T47D (cell line): ENCODE measurements around the gene DARS1.

Source experiments
- DNase-seq, 2 experiments: peaks; one replicate each; pipeline versions ENCODE4 v3.0.0 to v3.0.0-alpha.2; 2011 to 2012; ENCODE audit warnings: low read depth in 1 of 2, low spot score in 1 of 2
- JUND ChIP-seq: IDR thresholded peaks from 2 replicates; pipeline ENCODE4 v1.6.1; 2012; ENCODE audit warnings: low read depth
- in situ Hi-C: cut with HindIII; loops from 2 replicates; pipeline ENCODE4 v1.10.0; 2016; ENCODE audit warnings: low sequenced_read_pairs, low pct_unique_long_range_greater_than_20kb

Gene DARS1

DNA sequence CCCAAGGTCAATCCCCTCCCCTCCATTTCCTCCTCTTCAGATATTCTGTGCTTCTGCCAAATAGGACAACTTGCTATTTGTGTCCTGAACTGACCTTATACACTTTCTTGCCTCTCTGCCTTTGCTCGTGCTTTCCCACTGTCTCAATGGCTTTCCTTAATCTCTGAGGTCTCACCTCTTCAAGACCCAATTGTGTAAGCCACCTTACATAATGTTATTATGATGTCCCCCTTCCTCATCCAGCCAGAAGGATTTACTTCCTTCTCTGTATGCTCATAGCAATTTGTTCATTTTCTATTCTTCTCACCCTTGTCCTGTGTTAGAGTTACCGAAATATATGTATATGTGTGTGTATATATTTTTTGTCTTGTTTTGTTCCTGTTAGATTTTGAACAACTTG is 26.9 kb upstream of the DARS1 start:
- TF ChIP-seq JUND = no peak
- in situ Hi-C loops = no loop called here
- no peak for DNase-seq

- no peak for TF ChIP-seq JUND
- no peak for DNase-seq
- in situ Hi-C loops = no loop called here
These were observed 24.7 kb upstream of the DARS1 start for GRCh38 chr2:136010126-136010525.

- DNase-seq = no peak
- no peak for TF ChIP-seq JUND
- in situ Hi-C loops = no loop called here
These were observed 22.9 kb upstream of the DARS1 start for GRCh38 chr2:136008205-136008865.

DNA sequence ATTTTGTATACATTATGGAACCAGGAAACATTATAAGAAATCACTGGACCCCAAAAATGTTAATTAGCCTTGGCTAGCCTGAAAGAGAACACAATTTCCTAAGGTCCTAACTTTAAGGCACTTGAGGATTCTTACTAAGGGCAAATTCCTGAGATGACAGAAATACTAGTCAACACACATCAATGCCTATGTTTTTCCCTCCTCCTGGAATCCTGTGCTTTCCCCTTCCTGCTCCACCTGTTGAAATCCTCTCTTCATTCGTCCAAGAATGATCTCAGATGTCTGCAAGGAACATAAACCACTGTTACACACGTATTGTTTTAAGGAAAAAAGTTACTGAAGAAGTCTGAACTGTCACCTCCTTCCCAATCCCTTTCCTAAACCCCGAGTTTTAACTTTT is 21.2 kb upstream of the DARS1 start:
- in situ Hi-C loops = no loop called here
- no peak for TF ChIP-seq JUND
- no peak for DNase-seq

DNA sequence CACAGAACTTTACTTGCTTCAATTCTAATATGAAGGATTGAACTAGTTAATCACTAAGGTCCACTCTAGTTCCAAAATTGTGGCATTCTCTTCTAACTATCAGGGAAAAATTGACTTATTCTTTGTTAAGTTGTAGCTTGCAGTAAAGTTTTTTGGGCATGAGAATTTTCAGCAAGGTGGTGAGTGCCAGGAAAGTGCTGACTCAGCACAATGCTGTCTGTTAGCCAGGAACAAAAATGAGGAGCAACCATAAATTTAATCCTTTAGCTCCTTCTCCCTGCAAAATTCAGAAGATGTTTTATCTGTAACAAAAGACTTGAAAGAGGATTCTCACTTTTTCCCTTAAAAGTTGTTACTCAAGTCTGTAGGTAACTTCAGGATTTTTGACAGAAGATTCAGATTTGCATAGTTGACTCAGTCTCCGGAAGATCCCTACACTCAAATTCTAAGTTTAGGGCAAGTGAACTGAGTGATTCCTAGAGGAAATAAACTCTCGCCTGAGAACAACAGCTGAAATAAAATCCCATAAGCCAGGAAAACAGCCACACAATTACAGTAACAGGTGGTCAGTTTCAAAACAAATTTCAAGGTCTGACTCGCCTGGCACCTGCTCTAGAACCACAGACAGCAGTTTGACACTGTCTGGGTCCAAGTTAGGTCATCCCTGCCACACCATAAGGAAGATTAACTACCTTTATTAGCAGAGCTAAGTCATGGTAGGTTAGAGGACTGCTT is 20.2 kb upstream of the DARS1 start:
- TF ChIP-seq JUND = no peak
- in situ Hi-C loops = no loop called here
- DNase-seq = no peak

DNA sequence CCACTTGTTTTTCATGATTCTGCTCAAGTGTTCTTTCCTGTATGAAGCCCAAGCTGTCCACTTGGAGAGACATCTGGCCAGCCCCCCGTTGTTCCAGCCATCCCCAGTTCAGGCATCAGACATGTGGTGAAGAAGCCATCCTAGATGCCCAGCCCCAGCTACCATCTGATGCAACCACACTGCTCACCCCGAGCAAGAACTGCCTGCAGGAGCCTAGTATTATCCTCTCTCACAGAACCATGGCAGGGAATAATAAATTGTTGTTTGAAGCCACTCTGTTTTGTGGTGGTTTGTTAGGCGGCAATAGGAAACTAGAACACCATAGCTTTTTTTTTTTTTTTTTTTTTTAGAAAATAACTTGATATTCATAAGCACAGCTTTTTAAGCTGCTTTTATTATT is 19.5 kb upstream of the DARS1 start:
- in situ Hi-C loops = no loop called here
- TF ChIP-seq JUND = no peak
- no peak for DNase-seq

DNA sequence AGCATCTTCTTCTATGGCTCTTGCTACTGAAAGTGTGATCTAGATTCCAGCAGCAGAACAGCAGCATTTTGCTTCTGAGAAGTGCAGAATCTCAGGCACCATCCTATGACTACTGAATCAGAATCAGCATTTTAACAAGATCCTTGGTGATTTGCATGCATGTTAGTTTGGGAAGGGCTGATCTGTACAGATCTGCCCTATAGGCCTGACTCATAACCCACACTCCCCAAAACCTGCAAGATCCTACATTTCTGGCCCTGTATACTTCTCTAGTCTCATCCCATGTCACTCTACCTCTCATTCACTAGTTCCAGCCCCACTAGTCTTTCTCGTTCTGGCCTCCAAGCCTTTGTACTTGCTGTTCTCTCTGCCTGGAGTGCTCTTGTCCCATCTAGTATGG is 15.7 kb upstream of the DARS1 start:
- in situ Hi-C loops = no loop called here
- no peak for TF ChIP-seq JUND
- DNase-seq = no peak

DNA sequence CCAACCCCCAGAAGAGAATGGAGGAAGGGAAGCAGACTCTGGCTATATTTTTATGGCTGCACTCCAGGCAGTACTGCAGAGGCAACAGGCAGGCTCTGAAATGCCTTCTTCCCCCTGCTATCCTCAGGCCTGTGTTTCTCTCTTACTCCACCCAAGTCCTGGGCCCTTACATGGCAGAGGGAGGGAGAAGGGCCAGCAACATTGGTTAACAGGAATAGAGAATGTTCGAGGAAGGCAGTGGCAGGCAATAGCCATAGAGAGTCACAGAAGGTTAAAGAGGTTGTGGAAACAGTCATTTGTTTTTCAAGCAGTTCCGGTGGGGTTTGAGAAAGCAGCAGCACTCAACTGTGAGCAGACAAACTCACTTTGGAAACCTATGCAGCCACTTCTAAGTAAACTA is 15.1 kb upstream of the DARS1 start:
- no peak for TF ChIP-seq JUND
- no peak for DNase-seq
- in situ Hi-C loops = no loop called here

DNA sequence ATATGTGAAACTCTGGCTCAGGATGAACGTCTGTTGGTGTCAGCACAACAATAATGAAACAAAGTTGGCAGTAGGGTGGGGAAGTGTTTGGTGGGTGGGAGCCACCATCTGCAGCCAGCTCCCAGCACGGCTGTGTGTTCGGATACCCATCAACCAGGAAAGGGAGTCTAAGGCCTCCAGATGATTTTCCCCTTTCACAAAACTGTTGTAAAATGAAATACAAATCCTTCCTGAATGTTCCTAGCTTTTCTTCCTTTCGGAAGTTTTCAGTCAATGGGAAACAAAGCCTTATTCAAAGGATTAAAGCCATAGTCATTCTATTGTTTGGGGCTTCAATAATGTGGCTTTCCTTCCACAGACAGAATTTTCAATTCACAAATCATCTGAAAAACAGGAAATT is 14.5 kb upstream of the DARS1 start:
- no peak for TF ChIP-seq JUND
- no peak for DNase-seq
- in situ Hi-C loops = no loop called here

- in situ Hi-C loops = no loop called here
- no peak for TF ChIP-seq JUND
- no peak for DNase-seq
These were observed 13.5 kb upstream of the DARS1 start for GRCh38 chr2:135998879-135999278.

DNA sequence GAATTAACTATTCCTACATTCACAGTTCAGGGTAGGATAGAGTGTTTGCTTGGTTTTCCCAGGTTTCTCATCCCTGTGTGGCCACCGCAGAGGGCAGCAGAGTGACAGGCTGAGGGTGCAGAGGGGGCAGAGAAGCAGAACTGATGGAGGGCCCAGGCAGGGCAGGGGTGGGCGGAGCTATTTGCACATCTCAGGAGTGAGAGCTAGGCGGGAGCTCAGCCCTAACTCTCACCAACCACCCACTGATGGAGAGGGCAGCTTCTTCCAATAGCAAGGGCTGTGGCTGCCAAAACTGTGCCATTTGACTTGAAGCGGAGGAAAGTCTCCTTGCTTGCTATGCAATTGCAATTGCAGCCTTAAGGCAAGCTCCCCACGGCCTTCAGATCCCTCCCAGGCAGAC is 12.0 kb upstream of the DARS1 start:
- no peak for TF ChIP-seq JUND
- no peak for DNase-seq
- in situ Hi-C loops = no loop called here

DNA sequence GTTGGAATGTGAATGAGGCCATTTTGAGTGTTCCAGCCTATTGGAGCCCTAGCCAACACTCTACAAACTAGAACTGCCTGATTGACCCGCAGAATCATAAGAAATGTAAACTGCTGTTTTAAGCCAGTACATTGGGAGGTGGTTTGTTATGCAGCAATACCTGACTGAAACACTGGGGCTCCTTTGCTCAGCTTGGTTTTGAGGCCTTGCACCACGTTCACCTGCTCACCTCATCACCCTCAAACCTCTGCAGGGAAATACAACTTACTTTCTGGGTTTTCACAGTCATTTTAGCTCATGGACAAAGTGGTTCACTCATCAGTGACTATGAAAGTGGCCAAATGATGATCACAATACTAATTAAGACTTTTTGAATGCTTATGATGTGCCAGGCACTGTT is 10.9 kb upstream of the DARS1 start:
- in situ Hi-C loops = no loop called here
- no peak for DNase-seq
- no peak for TF ChIP-seq JUND

GRCh38 chr2:135994281-135994680 is 8.9 kb upstream of the DARS1 start:
- in situ Hi-C loops = no loop called here
- no peak for TF ChIP-seq JUND
- no peak for DNase-seq

DNA sequence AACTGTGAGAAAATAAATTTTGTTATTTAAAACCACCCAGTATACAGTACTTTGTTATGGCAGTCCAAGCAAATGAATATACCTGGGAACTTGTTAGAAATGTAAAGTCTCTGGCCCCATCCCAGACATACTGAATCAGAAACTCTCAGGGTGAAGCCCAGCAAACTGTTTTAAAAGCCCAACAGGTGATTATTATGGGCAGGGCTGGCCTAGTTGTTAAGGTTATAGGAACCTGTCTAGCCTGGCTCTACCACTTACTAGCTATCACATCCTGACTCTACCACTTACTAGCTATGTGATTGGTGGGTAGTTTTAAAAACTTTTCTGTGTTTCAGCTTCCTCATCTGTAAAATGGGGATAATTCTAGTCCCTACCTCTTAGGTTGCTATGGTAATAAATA is 8.0 kb upstream of the DARS1 start:
- TF ChIP-seq JUND = no peak
- no peak for DNase-seq
- in situ Hi-C loops = no loop called here
